ENCODE measurements around the gene CFAP92.
A peak's percentile ranks its signal among the peaks of the same experiment; 100 is the strongest.
"Not testable (repeated sequence)": the region's sequence is repeated elsewhere in the genome, so short reads cannot be mapped to it uniquely, and the experiment has no call there.

CFAP92 gene

DNA sequence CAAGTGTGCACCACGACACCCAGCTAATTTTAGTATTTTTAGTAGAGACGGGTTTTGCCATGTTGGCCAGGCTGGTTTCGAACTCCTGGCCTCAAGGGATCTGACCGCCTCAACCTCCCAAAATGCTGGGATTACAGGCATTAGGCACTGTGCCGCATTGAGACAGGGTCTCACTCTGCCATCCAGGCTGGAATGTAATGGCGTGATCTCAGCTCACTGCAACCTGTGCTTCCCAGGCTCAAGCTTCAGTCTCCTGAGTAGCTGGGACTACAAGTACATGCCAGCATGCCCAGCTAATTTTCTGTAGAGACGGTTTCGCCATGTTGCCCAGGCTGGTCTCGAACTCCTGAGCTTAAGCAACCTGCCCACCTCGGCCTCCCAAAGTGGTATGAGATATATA lies 62.8 kb downstream of the CFAP92 start:
- Histone ChIP-seq H3K36me3 (ENCODE audit: control insufficient read depth in 2 of 2, insufficient read depth in 1 of 2, low read length in 2 of 2) (no peaks in the 10 kb centered on the region), H3K9me3 (ENCODE audit: control insufficient read depth, insufficient read depth, low read depth, low read length) (no peaks in the 10 kb centered on the region), H3K27ac (ENCODE audit: extremely low read depth, low read depth, low read length) (no peak overlapping the region), H3K4me1 (ENCODE audit: control insufficient read depth, insufficient read depth, low read length) (no peaks in the 10 kb centered on the region), H3K4me3 (ENCODE audit: low read depth, low read length) (no peak overlapping the region)
- CTCF ChIA-PET = interaction anchor here (0.7 to 1.8 kb wide), 3 partner anchors 39 to 314 kb away, joined by 3 to 9 read pairs (median 3); no protein-coding TSS in a partner anchor
- TF ChIP-seq ZSCAN23 (tag by site-specific recombination; IDR thresholded peaks at IDR 0.05) (no peak), ZNF202 (tag by site-specific recombination; IDR thresholded peaks at IDR 0.05; ENCODE audit: borderline replicate concordance) (no peak), ZNF133 (tag by site-specific recombination; IDR thresholded peaks at IDR 0.05) (no peak), ZNF560 (tag by site-specific recombination; IDR thresholded peaks at IDR 0.05; ENCODE audit: borderline replicate concordance) (no peak), ZSCAN18 (tag by site-specific recombination; IDR thresholded peaks at IDR 0.05) (no peak), ZSCAN16 (tag by site-specific recombination; IDR thresholded peaks at IDR 0.05) (no peak), ZNF266 (tag by site-specific recombination; IDR thresholded peaks at IDR 0.05; ENCODE audit: low read depth) (no peak), ZNF830 (tag by site-specific recombination; IDR thresholded peaks at IDR 0.05; ENCODE audit: low read depth) (no peak), ZNF544 (tag by site-specific recombination; IDR thresholded peaks at IDR 0.05) (no peak), RBAK (tag by site-specific recombination; IDR thresholded peaks at IDR 0.05) (no peak), ZNF184 (tag by site-specific recombination; IDR thresholded peaks at IDR 0.05) (no peak), SETDB1 (IDR thresholded peaks at IDR 0.05; ENCODE audit: insufficient read length, low read length) (no peak), ZNF324 (tag by site-specific recombination; IDR thresholded peaks at IDR 0.05) (no peak), ZNF394 (tag by site-specific recombination; IDR thresholded peaks at IDR 0.05; ENCODE audit: borderline replicate concordance) (no peak), WT1 (tag by site-specific recombination; IDR thresholded peaks at IDR 0.05) (no peak), ZNF19 (tag by site-specific recombination; IDR thresholded peaks at IDR 0.05; ENCODE audit: low read depth) (no peak), MZF1 (tag by site-specific recombination; IDR thresholded peaks at IDR 0.05; ENCODE audit: borderline replicate concordance) (no peak)
- TF ChIP-seq, protein P1, sequence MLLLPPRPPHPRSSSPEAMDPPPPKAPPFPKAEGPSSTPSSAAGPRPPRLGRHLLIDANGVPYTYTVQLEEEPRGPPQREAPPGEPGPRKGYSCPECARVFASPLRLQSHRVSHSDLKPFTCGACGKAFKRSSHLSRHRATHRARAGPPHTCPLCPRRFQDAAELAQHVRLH (tag by site-specific recombination; IDR thresholded peaks at IDR 0.05) = no peak
- POLR2A ChIA-PET = no interaction called here

- peak; percentile 23; the same call in 1 of the 2 replicates for TF ChIP-seq ZNF140 (tag by site-specific recombination; IDR thresholded peaks at IDR 0.05)
- TF ChIP-seq, protein P2, sequence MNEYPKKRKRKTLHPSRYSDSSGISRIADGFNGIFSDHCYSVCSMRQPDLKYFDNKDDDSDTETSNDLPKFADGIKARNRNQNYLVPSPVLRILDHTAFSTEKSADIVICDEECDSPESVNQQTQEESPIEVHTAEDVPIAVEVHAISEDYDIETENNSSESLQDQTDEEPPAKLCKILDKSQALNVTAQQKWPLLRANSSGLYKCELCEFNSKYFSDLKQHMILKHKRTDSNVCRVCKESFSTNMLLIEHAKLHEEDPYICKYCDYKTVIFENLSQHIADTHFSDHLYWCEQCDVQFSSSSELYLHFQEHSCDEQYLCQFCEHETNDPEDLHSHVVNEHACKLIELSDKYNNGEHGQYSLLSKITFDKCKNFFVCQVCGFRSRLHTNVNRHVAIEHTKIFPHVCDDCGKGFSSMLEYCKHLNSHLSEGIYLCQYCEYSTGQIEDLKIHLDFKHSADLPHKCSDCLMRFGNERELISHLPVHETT (tag by site-specific recombination; IDR thresholded peaks at IDR 0.05) = no peak
- peak; percentile 38 for TF ChIP-seq SETDB1 (IDR thresholded peaks at IDR 0.05; ENCODE audit: insufficient read length, low read length)
- no peak for TF ChIP-seq ZBTB48 (tag by site-specific recombination; IDR thresholded peaks at IDR 0.05)
- TF ChIP-seq ZNF146 (tag by site-specific recombination; IDR thresholded peaks at IDR 0.05) = peak; percentile 16; the same call in 1 of the 2 replicates
- Histone ChIP-seq H3K36me3 (ENCODE audit: control insufficient read depth in 2 of 2, insufficient read depth in 1 of 2, low read length in 2 of 2) (no peaks in the 10 kb centered on the region), H3K4me1 (ENCODE audit: control insufficient read depth, insufficient read depth, low read length) (no peaks in the 10 kb centered on the region), H3K4me3 (ENCODE audit: low read depth, low read length) (no peak overlapping the region), H3K9me3 (ENCODE audit: control insufficient read depth, insufficient read depth, low read depth, low read length) (no peaks in the 10 kb centered on the region), H3K27ac (ENCODE audit: extremely low read depth, low read depth, low read length) (no peak overlapping the region)
- POLR2A ChIA-PET = no interaction called here
- CTCF ChIA-PET = no interaction called here
Observed at GRCh38 chr3:128929364-128929763, 64.5 kb downstream of the CFAP92 start.

GRCh38 chr3:128923986-128924385 lies 69.9 kb downstream of the CFAP92 start:
- H3K9me3 ChIP-seq (ENCODE audit: control insufficient read depth, insufficient read depth, low read depth, low read length); H3K36me3 ChIP-seq (ENCODE audit: control insufficient read depth in 2 of 2, insufficient read depth in 1 of 2, low read length in 2 of 2); H3K27ac ChIP-seq (ENCODE audit: extremely low read depth, low read depth, low read length); H3K4me3 ChIP-seq (ENCODE audit: low read depth, low read length); POLR2A ChIA-PET; H3K4me1 ChIP-seq (ENCODE audit: control insufficient read depth, insufficient read depth, low read length): not testable (repeated sequence)
- CTCF ChIA-PET = interaction anchor here (0.5 kb wide), 1 partner anchor 26 kb away, joined by 3 read pairs; no protein-coding TSS in a partner anchor
